GM19468 (cell line): ENCODE measurements around the gene ITGA6.

Experiments
- ATAC-seq: cut with Tn5 transposase; IDR thresholded peaks from one replicate; pipeline ENCODE4 v1.9.1; 2021; ENCODE audit warnings: mild to moderate bottlenecking, moderate library complexity, moderate number of reproducible peaks; ENCODE audit not compliant: unreplicated experiment; ENCODE audit errors: extremely low read depth

The ITGA6 gene

GRCh38 chr2:172415157-172415864 is 12.1 kb upstream of the ITGA6 start:
- ATAC-seq: no peak

DNA sequence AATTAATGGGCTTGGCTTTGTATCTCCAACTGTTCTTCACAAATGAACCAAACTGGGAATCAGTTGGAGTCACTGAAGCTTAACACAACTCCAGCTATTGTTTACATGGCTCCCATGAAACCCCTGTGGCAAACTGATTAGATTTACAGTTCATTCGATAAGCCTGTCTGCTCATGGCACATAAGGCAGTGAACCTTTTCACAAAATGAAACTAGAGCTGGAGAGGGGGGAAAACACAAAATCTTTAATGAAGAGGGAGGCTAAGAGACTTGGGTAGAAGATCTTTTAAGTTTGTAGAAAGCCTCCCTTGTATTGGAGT is 11.6 kb upstream of the ITGA6 start:
- no peak for ATAC-seq

DNA sequence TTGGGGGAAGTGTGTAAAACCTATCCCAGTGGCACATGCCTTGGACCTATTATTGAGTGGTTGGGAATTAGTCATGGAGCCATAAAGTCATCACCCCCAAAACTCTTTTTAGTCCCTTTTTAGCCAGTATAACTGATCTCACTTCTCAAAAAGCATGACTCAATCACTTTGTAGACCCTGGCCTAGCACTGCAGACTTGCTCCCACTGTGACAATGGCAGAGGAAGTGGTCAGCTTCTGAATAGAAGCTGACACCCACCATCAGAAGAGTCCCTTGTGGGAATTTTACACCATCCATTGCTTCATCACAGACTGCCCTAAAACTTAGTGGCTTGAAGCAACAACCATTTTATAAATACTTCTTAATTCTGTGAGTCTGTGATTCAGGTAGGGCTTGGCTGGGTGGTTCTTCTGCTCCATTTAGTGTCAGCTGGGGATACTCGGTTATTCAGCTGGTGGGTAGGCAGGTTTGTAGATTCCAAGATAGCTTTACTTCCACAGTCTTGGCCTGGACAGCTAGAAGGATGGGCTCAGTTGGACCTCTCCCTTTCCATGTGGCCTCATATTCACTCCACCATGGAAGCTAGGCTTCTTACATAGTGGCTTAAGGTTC is 10.8 kb upstream of the ITGA6 start:
- ATAC-seq: no peak

DNA sequence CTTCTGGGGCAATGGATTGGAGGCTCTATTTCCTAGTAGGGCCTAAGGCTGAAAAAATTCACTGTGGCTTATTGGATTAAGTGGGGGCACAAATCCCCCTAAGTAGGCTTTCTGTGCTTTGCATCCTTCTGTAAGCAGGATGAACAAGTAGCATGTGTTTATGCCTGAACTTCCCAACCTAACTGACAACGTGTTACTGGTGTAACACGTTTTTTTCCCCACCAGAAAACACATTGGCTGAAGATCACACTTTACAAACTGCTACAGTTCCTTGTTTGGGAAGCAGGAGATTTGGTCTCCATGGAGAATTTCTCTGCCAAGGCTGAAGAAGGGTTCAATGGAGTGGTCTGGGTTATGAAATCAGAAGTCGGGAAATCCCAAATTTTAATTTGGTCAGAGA is 7.2 kb upstream of the ITGA6 start:
- ATAC-seq: no peak

GRCh38 chr2:172423160-172423559 is 4.2 kb upstream of the ITGA6 start:
- ATAC-seq: no peak

- no peak for ATAC-seq
These were observed 2.0 kb upstream of the ITGA6 start for GRCh38 chr2:172425336-172425735.

DNA sequence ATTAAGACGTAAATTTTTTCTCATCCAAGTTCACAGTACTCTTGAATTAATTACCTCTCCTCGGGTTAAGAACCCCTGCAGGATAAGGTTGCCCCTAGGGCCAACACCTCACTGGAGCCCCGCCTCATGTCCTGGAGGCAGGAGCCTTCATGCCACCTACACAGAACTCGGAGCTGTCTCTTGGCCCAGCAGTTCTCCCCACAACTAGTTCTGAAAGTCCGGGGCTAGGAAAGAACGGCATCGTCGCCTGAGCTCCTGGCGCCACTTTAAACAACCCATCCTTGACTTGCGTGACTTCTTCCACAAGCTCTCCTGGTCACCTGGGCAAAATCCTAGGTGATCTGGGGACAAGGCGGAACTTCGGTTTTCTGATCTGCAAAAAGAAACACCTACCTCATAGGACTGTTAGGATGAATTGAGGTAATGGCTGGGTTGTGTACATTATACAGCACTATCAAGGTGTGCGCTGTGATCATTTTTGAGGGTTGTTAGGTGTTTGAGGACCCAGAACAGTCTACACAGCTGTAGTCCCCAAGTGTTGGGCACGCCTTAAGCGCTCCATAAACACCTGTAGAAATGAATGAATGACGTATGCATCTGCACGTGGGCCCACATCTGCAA is 641 bp upstream of the ITGA6 start:
- ATAC-seq: no peak

DNA sequence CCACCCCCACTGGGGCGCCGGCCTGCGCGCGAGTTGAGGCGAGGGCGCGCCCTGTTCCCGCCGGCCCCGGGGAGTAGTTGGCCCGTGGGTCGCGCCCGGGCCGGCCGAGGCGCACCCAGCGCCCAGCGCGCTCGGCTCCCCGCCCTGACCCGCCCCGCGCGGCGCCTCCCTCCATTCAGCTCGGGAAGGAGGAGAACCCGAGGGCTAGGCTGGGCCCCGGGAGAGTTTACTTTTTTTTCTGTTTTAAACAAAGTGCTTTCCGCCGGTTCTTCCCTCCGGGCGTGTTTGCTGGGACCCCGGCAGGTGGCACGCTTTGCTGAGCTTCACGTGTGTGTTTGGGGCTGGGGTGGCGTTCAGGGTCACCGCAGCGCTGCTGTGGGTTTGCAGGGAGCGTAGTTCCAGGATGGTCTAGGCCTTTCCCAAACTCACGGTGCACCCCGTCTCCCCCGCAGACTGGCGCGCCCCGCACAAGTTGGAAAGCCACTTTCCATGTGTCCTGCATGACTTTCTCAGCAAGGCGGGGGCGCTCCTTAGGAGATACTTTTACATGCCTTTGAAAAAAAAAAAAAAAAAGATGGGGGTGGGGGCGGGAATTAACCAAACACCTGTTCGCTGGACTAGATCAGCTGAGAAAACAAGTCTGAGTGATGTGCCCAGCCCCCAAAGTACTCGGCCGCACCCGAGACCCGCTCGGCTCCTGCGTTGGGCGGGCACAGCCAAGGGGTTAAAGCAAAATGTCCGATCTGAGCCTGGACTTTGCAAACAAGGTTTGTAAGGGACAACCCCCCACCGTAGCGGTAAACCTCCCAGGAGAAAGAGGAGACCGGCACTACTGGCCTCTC is 825 bp downstream of the ITGA6 start:
- ATAC-seq: no peak

GRCh38 chr2:172428832-172429210 is 1.4 kb downstream of the ITGA6 start:
- no peak for ATAC-seq

DNA sequence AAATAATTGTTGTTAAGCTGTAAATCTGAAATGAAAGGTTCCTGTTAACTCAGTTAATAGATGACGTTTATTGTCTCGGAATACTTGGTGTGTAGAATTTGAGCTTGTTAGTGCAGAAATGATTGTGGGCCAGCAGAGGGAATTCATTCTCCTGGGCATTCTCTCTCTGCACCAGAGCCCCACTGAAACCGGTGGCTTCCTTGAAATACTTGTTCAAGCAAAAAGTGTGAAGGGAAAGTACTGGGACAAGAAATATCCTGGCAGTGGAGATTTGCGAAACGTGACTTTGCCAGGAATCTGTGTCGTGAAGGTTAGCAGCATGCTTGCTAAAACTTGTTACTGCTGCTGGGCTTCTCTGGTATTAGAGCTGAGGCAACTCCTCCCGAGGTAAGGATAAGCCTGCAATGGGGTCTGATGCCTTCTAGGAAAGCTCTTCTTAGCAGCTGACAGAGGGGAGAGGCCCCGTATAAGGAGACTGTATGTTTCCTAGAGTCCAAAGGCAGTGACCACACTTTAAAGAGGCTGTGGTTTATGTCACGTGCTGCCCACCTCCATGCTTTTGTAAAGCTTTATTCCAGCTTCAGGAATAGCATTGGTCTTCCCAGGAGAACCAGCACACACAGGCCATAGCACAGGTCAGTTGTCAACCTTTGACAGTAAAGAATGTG is 2.0 kb downstream of the ITGA6 start:
- no peak for ATAC-seq

DNA sequence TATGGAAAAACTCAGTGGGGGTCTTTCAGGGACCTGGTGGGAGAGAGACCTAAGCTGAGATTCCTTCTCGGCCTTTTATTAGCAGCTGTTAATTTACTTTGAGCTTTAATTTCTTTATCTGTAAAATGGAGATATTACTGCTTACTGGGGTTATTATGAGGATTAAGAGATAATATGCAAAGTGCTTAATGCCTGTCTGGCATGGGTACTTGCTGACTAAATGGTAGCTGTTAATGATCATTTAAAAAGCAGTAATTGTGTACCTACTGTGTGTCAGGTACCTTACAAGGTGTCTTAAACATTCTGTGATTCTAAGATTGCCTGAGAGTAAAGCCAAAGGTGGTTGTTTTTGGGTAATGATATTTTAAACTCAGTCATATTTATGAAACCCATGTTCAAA is 2.6 kb downstream of the ITGA6 start:
- ATAC-seq: no peak

- ATAC-seq: no peak
These were observed 3.3 kb downstream of the ITGA6 start for GRCh38 chr2:172430678-172431077.

GRCh38 chr2:172431463-172431862 is 4.1 kb downstream of the ITGA6 start:
- ATAC-seq: no peak

DNA sequence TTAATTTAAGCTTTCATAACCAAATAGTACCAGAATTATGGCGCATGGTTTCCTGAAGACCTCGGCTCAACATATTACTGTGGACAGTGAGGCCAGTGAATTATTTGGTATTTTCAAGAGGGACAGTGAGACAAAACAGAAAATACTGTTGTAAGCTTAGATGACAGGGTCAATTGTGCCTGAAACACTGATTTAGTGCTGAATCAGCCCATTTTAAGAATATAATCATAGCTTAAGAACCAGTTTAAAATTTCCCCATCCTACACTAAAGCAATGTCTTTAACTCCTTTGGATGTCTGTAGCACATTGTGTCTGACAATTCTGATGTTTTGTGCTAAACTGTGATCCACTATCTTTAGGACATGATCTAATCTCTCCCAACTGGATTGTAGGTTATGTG is 4.6 kb downstream of the ITGA6 start:
- no peak for ATAC-seq

DNA sequence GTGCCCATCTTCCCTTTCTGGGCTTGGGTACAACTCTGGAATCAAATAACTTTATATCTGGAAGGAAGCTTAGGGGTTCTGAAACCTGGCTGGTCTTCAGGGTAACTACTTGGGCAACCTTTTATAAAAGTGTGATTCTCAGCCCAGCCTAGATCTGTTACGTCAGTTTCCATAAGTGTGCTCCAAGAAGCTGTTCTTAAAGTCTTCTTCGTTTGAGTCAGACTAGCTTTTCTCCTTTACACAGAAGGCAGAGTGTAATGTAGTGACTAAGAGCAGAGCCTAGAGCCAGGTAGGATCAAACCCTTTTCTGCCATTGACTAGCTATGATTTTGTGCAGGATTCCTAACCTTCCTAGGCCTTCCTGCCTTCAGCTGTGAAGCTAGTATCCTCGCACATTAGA is 5.8 kb downstream of the ITGA6 start:
- no peak for ATAC-seq

GRCh38 chr2:172434821-172435605 is 7.6 kb downstream of the ITGA6 start:
- ATAC-seq: no peak

- no peak for ATAC-seq
These were observed 8.2 kb downstream of the ITGA6 start for GRCh38 chr2:172435606-172435911.

DNA sequence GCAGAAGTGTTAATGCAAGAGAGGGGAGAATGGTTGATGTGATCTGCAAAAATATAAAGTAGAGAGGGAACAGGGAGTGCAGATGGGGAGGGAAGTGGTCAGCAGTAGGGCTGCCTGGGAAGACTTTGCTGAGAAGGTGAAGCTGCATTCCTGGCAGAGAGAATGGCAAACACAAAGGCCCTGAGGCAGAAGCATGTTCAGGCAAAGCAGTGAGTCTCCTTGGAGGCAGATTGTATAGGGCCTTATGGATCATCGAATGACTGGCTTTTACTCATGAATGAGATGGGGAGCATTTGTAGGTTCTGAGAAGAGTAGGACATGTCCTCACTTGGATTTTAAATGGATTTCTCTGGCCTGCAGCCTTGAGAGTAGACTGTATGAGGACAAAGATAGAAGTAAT is 9.5 kb downstream of the ITGA6 start:
- no peak for ATAC-seq

GRCh38 chr2:172437419-172438341 is 10.3 kb downstream of the ITGA6 start:
- ATAC-seq: no peak
